Measurements from ENCODE around the gene RXFP2.

GRCh38 chr13:31755803-31756212 is 16.5 kb downstream of the RXFP2 start:
- TF ChIP-seq EZH2 (IDR thresholded peaks at IDR 0.05; ENCODE audit: borderline replicate concordance, low read depth, low read length, poor library complexity, severe bottlenecking) (no peak), CTCF (conservative IDR thresholded peaks at IDR 0.05; ENCODE audit: low read depth, low read length) (no peak)
